Liver (tissue), 9 donors: ENCODE results near the gene SFMBT2. TPM values are rescaled to one million over a fixed set of nuclear protein-coding genes. Genes with fewer than 3 reads are reported as not detected.

Experiments used
- DNase-seq: peaks from one replicate; pipeline ENCODE4 v3.0.0-alpha.2; 2017; ENCODE audit warnings: low spot score
- H3K27ac ChIP-seq, 2 donors: one replicate each; pipeline ENCODE4 v1.7.0; 2013; ENCODE audit warnings: inconsistent platforms in 2 of 2, low read length in 2 of 2, control low read depth in 1 of 2, low read depth in 1 of 2, mild to moderate bottlenecking in 1 of 2
- H3K27me3 ChIP-seq, 4 donors: one replicate each; pipeline versions ENCODE4 v1.6.1 to v1.7.0; 2013; ENCODE audit warnings: low read length in 3 of 4, inconsistent platforms in 1 of 4, mild to moderate bottlenecking in 1 of 4, moderate library complexity in 1 of 4; ENCODE audit not compliant: control insufficient read depth in 4 of 4, insufficient read depth in 4 of 4
- H3K36me3 ChIP-seq, 4 donors: one replicate each; pipeline versions ENCODE4 v1.6.1 to v1.7.0; 2013; ENCODE audit warnings: low read length in 3 of 4, mild to moderate bottlenecking in 3 of 4, low read depth in 1 of 4, moderate library complexity in 1 of 4; ENCODE audit not compliant: control insufficient read depth in 4 of 4, insufficient read depth in 3 of 4
- H3K4me1 ChIP-seq, 4 donors: one replicate each; pipeline versions ENCODE4 v1.6.1 to v1.7.0; 2013; ENCODE audit warnings: low read length in 3 of 4, mild to moderate bottlenecking in 3 of 4, moderate library complexity in 1 of 4; ENCODE audit not compliant: control insufficient read depth in 4 of 4, insufficient read depth in 4 of 4
- H3K4me3 ChIP-seq, 3 donors: one replicate each; pipeline versions ENCODE4 v1.6.1 to v1.7.0; 2013; ENCODE audit warnings: low read length in 3 of 3, control low read depth in 1 of 3, low read depth in 1 of 3, mild to moderate bottlenecking in 1 of 3
- H3K9ac ChIP-seq, 2 donors: one replicate each; pipeline ENCODE4 v1.7.0; 2013; ENCODE audit warnings: low read length in 2 of 2, mild to moderate bottlenecking in 2 of 2, moderate library complexity in 2 of 2, control low read depth in 1 of 2, low read depth in 1 of 2
- H3K9me3 ChIP-seq, 4 donors: one replicate each; pipeline versions ENCODE4 v1.6.1 to v1.7.0; 2013; ENCODE audit warnings: low read length in 3 of 4; ENCODE audit not compliant: control insufficient read depth in 4 of 4
- ATF3 ChIP-seq: IDR thresholded peaks from 2 replicates; pipeline ENCODE4 v1.6.1; 2016; ENCODE audit warnings: antibody characterized with exemption
- CTCF ChIP-seq: fragments of 150-350 bp; IDR thresholded peaks from 2 replicates; pipeline ENCODE4 v1.5.1; 2017; ENCODE audit warnings: improper control_type of control experiment, low read depth, low read length; ENCODE audit not compliant: missing input control
- EGR1 ChIP-seq, 2 donors: IDR thresholded peaks; 2 replicates each; pipeline ENCODE4 v1.6.1; 2016 to 2018; ENCODE audit warnings: antibody characterized with exemption in 2 of 2, low read depth in 2 of 2
- FOXA1 ChIP-seq: IDR thresholded peaks from 2 replicates; pipeline ENCODE4 v1.6.1; 2016; ENCODE audit warnings: antibody characterized with exemption
- FOXA2 ChIP-seq: IDR thresholded peaks from 2 replicates; pipeline ENCODE4 v1.6.1; 2016; ENCODE audit warnings: antibody characterized with exemption
- GABPA ChIP-seq, 2 donors: IDR thresholded peaks in 1 of 2; conservative IDR thresholded peaks in 1 of 2; 2 replicates each; pipeline ENCODE4 v1.6.1; 2016; ENCODE audit warnings: antibody characterized with exemption in 2 of 2, mild to moderate bottlenecking in 1 of 2, moderate library complexity in 1 of 2
- HNF4A ChIP-seq, 2 donors: conservative IDR thresholded peaks; 2 replicates each; pipeline ENCODE4 v1.6.1; 2016; ENCODE audit warnings: antibody characterized with exemption in 2 of 2, mild to moderate bottlenecking in 2 of 2
- HNF4G ChIP-seq: IDR thresholded peaks from 2 replicates; pipeline ENCODE4 v1.6.1; 2016; ENCODE audit warnings: antibody characterized with exemption
- JUND ChIP-seq, 2 donors: IDR thresholded peaks; 2 replicates each; pipeline ENCODE4 v1.6.1; 2016; ENCODE audit warnings: antibody characterized with exemption in 2 of 2
- MAX ChIP-seq: IDR thresholded peaks from 2 replicates; pipeline ENCODE4 v1.6.1; 2016; ENCODE audit warnings: antibody characterized with exemption
- NR2F2 ChIP-seq: IDR thresholded peaks from 2 replicates; pipeline ENCODE4 v1.6.1; 2016; ENCODE audit warnings: antibody characterized with exemption
- RAD21 ChIP-seq, 2 donors: IDR thresholded peaks; 2 replicates each; pipeline ENCODE4 v1.6.1; 2016; ENCODE audit warnings: antibody characterized with exemption in 2 of 2, mild to moderate bottlenecking in 2 of 2
- REST ChIP-seq: IDR thresholded peaks from 2 replicates; pipeline ENCODE4 v1.6.1; 2016; ENCODE audit warnings: antibody characterized with exemption, mild to moderate bottlenecking
- RXRA ChIP-seq, 2 donors: IDR thresholded peaks; 2 replicates each; pipeline ENCODE4 v1.6.1; 2017 to 2018; ENCODE audit warnings: antibody characterized with exemption in 2 of 2, mild to moderate bottlenecking in 1 of 2
- SP1 ChIP-seq: IDR thresholded peaks from 2 replicates; pipeline ENCODE4 v1.6.1; 2018; ENCODE audit warnings: antibody characterized with exemption, mild to moderate bottlenecking
- TAF1 ChIP-seq: conservative IDR thresholded peaks from 2 replicates; pipeline ENCODE4 v1.6.1; 2016; ENCODE audit warnings: antibody characterized with exemption, mild to moderate bottlenecking
- YY1 ChIP-seq: IDR thresholded peaks from 2 replicates; pipeline ENCODE4 v1.6.1; 2016; ENCODE audit warnings: antibody characterized with exemption, mild to moderate bottlenecking
- ZBTB33 ChIP-seq: IDR thresholded peaks from 2 replicates; pipeline ENCODE4 v1.6.1; 2016; ENCODE audit warnings: antibody characterized with exemption
- WGBS: extraction: QIAGEN DNeasy Blood & Tissue Kit; methylation state at CpG from one replicate; pipeline ENCODE4 v1.1.7; 2013; 5-methylcytosine and 5-hydroxymethylcytosine counted together
- polyA plus RNA-seq, 2 donors: library from polyadenylated mRNA; stranded (reverse) in 1 of 2; unstranded in 1 of 2; fragments of 200-250 nt in 1 of 2; fragments of >200 nt in 1 of 2; fragmentation: Nextera tagmentation in 1 of 2; extraction: Ambion mirVana in 1 of 2; gene quantifications; one replicate each; pipeline versions ENCODE4 v1.2.1 to v1.2.3, GENCODE V29; 2013 to 2015
- total RNA-seq, 2 donors: library from RNA; depleted of rRNA; stranded (reverse); fragments of >200 nt; gene quantifications; one replicate each; pipeline ENCODE4 v1.2.3, GENCODE V29; 2014
- donor health status: healthy.
- donor health status: healthy.
- donor health status: healthy.
- donor health status: healthy.
- donor health status: healthy.

The SFMBT2 gene
- total and polyA plus RNA-seq, 4 donors, result 0.46 to 2.8 (median 1.5) TPM

GRCh38 chr10:7287377-7287776 lies 123.5 kb downstream of the SFMBT2 start:
- H3K27me3 ChIP-seq, result no peaks in the 10 kb centered on the region
- no peak for TF ChIP-seq NR2F2
- TF ChIP-seq ATF3, result no peak
- TF ChIP-seq FOXA1, result no peak
- TF ChIP-seq RXRA (IDR thresholded peaks at IDR 0.05), result no peak
- TF ChIP-seq FOXA2, result no peak
- TF ChIP-seq HNF4G, result no peak
- TF ChIP-seq SP1, result no peak
- no peak for TF ChIP-seq CTCF
- TF ChIP-seq MAX, result no peak
- no peak for TF ChIP-seq EGR1 (IDR thresholded peaks at IDR 0.05; ENCODE audit: low read depth in 2 of 2)
- TF ChIP-seq REST, result no peak
- no peak for TF ChIP-seq ZBTB33
- TF ChIP-seq TAF1, result no peak
- TF ChIP-seq RAD21 (IDR thresholded peaks at IDR 0.05), result no peak
- TF ChIP-seq JUND (IDR thresholded peaks at IDR 0.05), result no peak
- TF ChIP-seq YY1, result no peak
- TF ChIP-seq GABPA (IDR thresholded peaks at IDR 0.05 in 1 of 2, conservative IDR thresholded peaks at IDR 0.05 in 1 of 2), result no peak
- TF ChIP-seq HNF4A (conservative IDR thresholded peaks at IDR 0.05), result no peak
- H3K4me3 ChIP-seq, result no peak overlapping the region
- H3K27ac ChIP-seq, result no peak overlapping the region
- no peaks in the 10 kb centered on the region for H3K36me3 ChIP-seq
- H3K9me3 ChIP-seq, result no peaks in the 10 kb centered on the region
- H3K9ac ChIP-seq, result no peak overlapping the region
- no peaks in the 10 kb centered on the region for H3K4me1 ChIP-seq
- no peak for DNase-seq
- 90% methylated on average over 3 of the region's 3 CpGs for WGBS
